PC-9 (cell line): ENCODE results near the gene VPS72. TPM values are rescaled to one million over a fixed set of nuclear protein-coding genes. Genes with fewer than 3 reads are reported as not detected.

Experiments used
- BruUV-seq: library from RNA; stranded (reverse); fragments of 400-500 nt; replicated peaks from 2 replicates; lab custom pipeline; 2021; lab: Mats Ljungman, UMichigan
- CTCF ChIA-PET: fragments of 300-600 bp; sonication (Branson Sonifier 250); formaldehyde crosslinking; loops from one replicate; lab custom pipeline; 2022; ENCODE audit warnings: antibody characterized with exemption; lab: Charles Lee
- POLR2A ChIA-PET: fragments of 300-600 bp; sonication (Branson Sonifier 250); formaldehyde crosslinking; loops from one replicate; lab custom pipeline; 2022; ENCODE audit warnings: antibody characterized with exemption; ENCODE audit not compliant: unreplicated experiment; lab: Charles Lee
- DNase-seq, 2 experiments: peaks; one replicate each; pipeline versions ENCODE4 v3.0.0 to v3.0.0-alpha.2; 2015 to 2022; ENCODE audit warnings: mixed read lengths in 1 of 2
- H2AFZ ChIP-seq: fragments of 200-600 bp; sonication (generic); 2 replicates; pipeline ENCODE4 v1.8.1; 2017; ENCODE audit warnings: antibody characterized with exemption
- H3F3A ChIP-seq: fragments of 200-600 bp; sonication (generic); 2 replicates; pipeline ENCODE4 v1.8.1; 2017; ENCODE audit warnings: antibody characterized with exemption, mild to moderate bottlenecking, low read depth; ENCODE audit not compliant: insufficient read depth
- H3K27ac ChIP-seq: fragments of 200-600 bp; sonication (generic); 2 replicates; pipeline ENCODE4 v1.6.1; 2016; ENCODE audit warnings: mixed run types
- H3K27me3 ChIP-seq: fragments of 200-600 bp; sonication (generic); 2 replicates; pipeline ENCODE4 v1.6.1; 2016; ENCODE audit warnings: low read depth, mixed run types; ENCODE audit not compliant: insufficient read depth
- H3K36me3 ChIP-seq: fragments of 200-600 bp; sonication (generic); 2 replicates; pipeline ENCODE4 v1.6.1; 2016; ENCODE audit warnings: low read depth, mixed run types
- H3K4me1 ChIP-seq: fragments of 200-600 bp; sonication (generic); replicated peaks from 2 replicates; pipeline ENCODE4 v1.6.1; 2016; ENCODE audit warnings: mixed run types; ENCODE audit not compliant: insufficient read depth
- H3K4me2 ChIP-seq: fragments of 200-600 bp; sonication (generic); 2 replicates; pipeline ENCODE4 v1.6.1; 2017; ENCODE audit warnings: mixed run types
- H3K4me3 ChIP-seq: fragments of 200-600 bp; sonication (generic); 2 replicates; pipeline ENCODE4 v1.6.1; 2016; ENCODE audit warnings: mixed run types
- H3K79me2 ChIP-seq: fragments of 200-600 bp; sonication (generic); 2 replicates; pipeline ENCODE4 v1.6.1; 2017; ENCODE audit warnings: low read depth, mixed run types
- H3K9me2 ChIP-seq: fragments of 200-600 bp; sonication (generic); 2 replicates; pipeline ENCODE4 v1.8.1; 2017; ENCODE audit warnings: mild to moderate bottlenecking; ENCODE audit not compliant: insufficient read depth
- H3K9me3 ChIP-seq: fragments of 200-600 bp; sonication (generic); 2 replicates; pipeline ENCODE4 v1.8.1; 2016; ENCODE audit warnings: low read depth; ENCODE audit not compliant: insufficient read depth
- H4K20me1 ChIP-seq: fragments of 200-600 bp; sonication (generic); 2 replicates; pipeline ENCODE4 v1.8.1; 2017; ENCODE audit not compliant: insufficient read depth
- CTCF ChIP-seq: fragments of 200-600 bp; sonication (generic); conservative IDR thresholded peaks from 2 replicates; pipeline ENCODE4 v1.6.1; 2017; ENCODE audit warnings: mixed run types, antibody characterized with exemption, mild to moderate bottlenecking, moderate library complexity
- EZH2 ChIP-seq: fragments of 200-600 bp; sonication (generic); IDR thresholded peaks from 2 replicates; pipeline ENCODE4 v1.8.0; 2017; ENCODE audit warnings: antibody characterized with exemption, low read depth
- intact Hi-C: fragments of 100-400 bp; cut with micrococcal nuclease; formaldehyde crosslinking; loops from one replicate; pipeline ENCODE4 v1.10.0; 2022; ENCODE audit not compliant: unreplicated experiment
- total RNA-seq: library from RNA; stranded (reverse); gene quantifications from 2 replicates; pipeline ENCODE4 v1.2.3, GENCODE V29; 2021

The VPS72 gene
- total RNA-seq, 1 experiment from 2014 or later, result 63.9 TPM

- H3K79me2 ChIP-seq, result no peaks in the 10 kb centered on the region
- H3K4me2 ChIP-seq, result no peak overlapping the region
- intact Hi-C loops, result no loop called here
- ChIA-PET CTCF (no interaction called here), POLR2A (no interaction called here)
- no peaks in the 10 kb centered on the region for H3K4me1 ChIP-seq
- H3K27ac ChIP-seq, result no peak overlapping the region
- DNase-seq, result no peak
- no peak overlapping the region for H3K4me3 ChIP-seq
- no TSS peak for BruUV-seq
- no peaks in the 10 kb centered on the region; the same call in 1 of the 2 replicates for H4K20me1 ChIP-seq
- TF ChIP-seq EZH2 (no peak), CTCF (no peak)
- peaks cover 14% of the 10 kb centered on the region; the same call in 1 of the 2 replicates for H3F3A ChIP-seq
- no peak overlapping the region for H2AFZ ChIP-seq
- peaks cover 18% of the 10 kb centered on the region; the same call in 1 of the 2 replicates for H3K27me3 ChIP-seq
- no peaks in the 10 kb centered on the region for H3K9me3 ChIP-seq
- no peaks in the 10 kb centered on the region for H3K36me3 ChIP-seq
- no peaks in the 10 kb centered on the region for H3K9me2 ChIP-seq
These were observed 61.2 kb downstream of the VPS72 start for GRCh38 chr1:151128800-151129199.

Other genes with a start within 250 kb of the VPS72 start
- 113 TPM in 2 replicates for gene CERS2, start 215.4 kb downstream of the VPS72 start, total RNA-seq
- gene ANXA9, start 207.9 kb downstream of the VPS72 start, total RNA-seq, result 10.6 and 12.9 TPM in 2 replicates
- 15.6 and 17.6 TPM in 2 replicates for gene MINDY1, start 183.3 kb downstream of the VPS72 start, total RNA-seq
- gene PRUNE1, start 181.7 kb downstream of the VPS72 start, total RNA-seq, result 26.6 and 30.7 TPM in 2 replicates
- gene BNIPL, start 153.6 kb downstream of the VPS72 start, total RNA-seq, result 3.0 and 3.6 TPM in 2 replicates
- 1.8 and 2.3 TPM in 2 replicates for gene C1orf56, start 142.4 kb downstream of the VPS72 start, total RNA-seq
- 59.4 and 62.8 TPM in 2 replicates for gene CDC42SE1, start 130.6 kb downstream of the VPS72 start, total RNA-seq
- 15.0 and 23.3 TPM in 2 replicates for gene MLLT11, start 129.8 kb downstream of the VPS72 start, total RNA-seq
- 6.4 and 6.6 TPM in 2 replicates for gene GABPB2, start 119.4 kb downstream of the VPS72 start, total RNA-seq
- 5.6 and 6.1 TPM in 2 replicates for gene SEMA6C, start 43.6 kb downstream of the VPS72 start, total RNA-seq
- gene TNFAIP8L2, start 33.5 kb downstream of the VPS72 start, total RNA-seq, result not detected in 2 replicates
- 7.6 and 12.8 TPM in 2 replicates for gene LYSMD1, start 24.3 kb downstream of the VPS72 start, total RNA-seq
- gene SCNM1, start 24.1 kb downstream of the VPS72 start, total RNA-seq, result 42.5 and 47.7 TPM in 2 replicates
- gene TMOD4, start 14.2 kb downstream of the VPS72 start, total RNA-seq, result 1.2 TPM in 1 of 2 replicates, not detected in the other
- gene PIP5K1A, start 8.4 kb upstream of the VPS72 start, total RNA-seq, result 69.7 and 76.4 TPM in 2 replicates
- 230 and 255 TPM in 2 replicates for gene PSMD4, start 64.5 kb upstream of the VPS72 start, total RNA-seq
- 26.6 and 28.7 TPM in 2 replicates for gene ZNF687, start 92.1 kb upstream of the VPS72 start, total RNA-seq
- 40.0 and 44.3 TPM in 2 replicates for gene PI4KB, start 137.2 kb upstream of the VPS72 start, total RNA-seq
- 73.6 and 75.7 TPM in 2 replicates for gene RFX5, start 157.1 kb upstream of the VPS72 start, total RNA-seq
- gene SELENBP1, start 182.5 kb upstream of the VPS72 start, total RNA-seq, result 11.3 and 18.4 TPM in 2 replicates
- gene PSMB4, start 209.4 kb upstream of the VPS72 start, total RNA-seq, result 334 and 345 TPM in 2 replicates